Colonic mucosa (tissue), 4 donors: ENCODE data around the gene TAF5L. TPM values are rescaled to one million over a fixed set of nuclear protein-coding genes. Genes with fewer than 3 reads are reported as not detected.

ENCODE experiments used
- DNase-seq: peaks from one replicate; pipeline ENCODE4 v3.0.0-alpha.2; 2020
- H3K27ac ChIP-seq: fragments of 200-600 bp; one replicate; pipeline ENCODE4 v1.8.0; 2021
- H3K27me3 ChIP-seq: fragments of 200-600 bp; one replicate; pipeline ENCODE4 v1.8.0; 2021
- H3K36me3 ChIP-seq: fragments of 200-600 bp; one replicate; pipeline ENCODE4 v1.8.0; 2021
- H3K4me1 ChIP-seq: fragments of 200-600 bp; one replicate; pipeline ENCODE4 v1.8.0; 2021; ENCODE audit warnings: mild to moderate bottlenecking
- H3K4me3 ChIP-seq: fragments of 200-600 bp; one replicate; pipeline ENCODE4 v1.8.0; 2021
- H3K9ac ChIP-seq, 2 donors: one replicate each; pipeline ENCODE4 v1.7.0; 2013; ENCODE audit warnings: control low read depth in 2 of 2, low read depth in 2 of 2, low read length in 2 of 2
- H3K9me3 ChIP-seq: fragments of 200-600 bp; one replicate; pipeline ENCODE4 v1.8.0; 2021
- intact Hi-C: fragments of 100-400 bp; cut with DNase I; formaldehyde crosslinking; loops from one replicate; pipeline ENCODE4 v1.14.1; 2022
- total RNA-seq, 2 donors: library from RNA; stranded (reverse); fragmentation: NEBNext Ultra II Directional in 1 of 2; extraction: Animal tissue kit (Norgen Biotek cat#: 25700) in 1 of 2; gene quantifications; one replicate each; pipeline ENCODE4 v1.2.1, GENCODE V29; 2021
- TF ChIP-seq, protein P1 (sequence below): fragments of 200-600 bp; IDR thresholded peaks from one replicate; pipeline ENCODE4 v1.8.0; 2022; ENCODE audit warnings: antibody characterized with exemption, mild to moderate bottlenecking
- donor health status: healthy.
- donor health status: DM: no; HTN: no; CAD: no.
- donor health status: DM: no; HTN: no; CAD: no.

The TAF5L gene
- total RNA-seq, 2 donors from 2014 or later, result 20.9 to 24.3 TPM

- intact Hi-C loops, result no loop called here
- H3K4me3 ChIP-seq, result no peak overlapping the region
- no peak for DNase-seq
- H3K27me3 ChIP-seq, result no peaks in the 10 kb centered on the region
- no peaks in the 10 kb centered on the region for H3K36me3 ChIP-seq
- H3K9ac ChIP-seq, result no peak overlapping the region
- H3K4me1 ChIP-seq, result no peaks in the 10 kb centered on the region
- TF ChIP-seq, protein P1, sequence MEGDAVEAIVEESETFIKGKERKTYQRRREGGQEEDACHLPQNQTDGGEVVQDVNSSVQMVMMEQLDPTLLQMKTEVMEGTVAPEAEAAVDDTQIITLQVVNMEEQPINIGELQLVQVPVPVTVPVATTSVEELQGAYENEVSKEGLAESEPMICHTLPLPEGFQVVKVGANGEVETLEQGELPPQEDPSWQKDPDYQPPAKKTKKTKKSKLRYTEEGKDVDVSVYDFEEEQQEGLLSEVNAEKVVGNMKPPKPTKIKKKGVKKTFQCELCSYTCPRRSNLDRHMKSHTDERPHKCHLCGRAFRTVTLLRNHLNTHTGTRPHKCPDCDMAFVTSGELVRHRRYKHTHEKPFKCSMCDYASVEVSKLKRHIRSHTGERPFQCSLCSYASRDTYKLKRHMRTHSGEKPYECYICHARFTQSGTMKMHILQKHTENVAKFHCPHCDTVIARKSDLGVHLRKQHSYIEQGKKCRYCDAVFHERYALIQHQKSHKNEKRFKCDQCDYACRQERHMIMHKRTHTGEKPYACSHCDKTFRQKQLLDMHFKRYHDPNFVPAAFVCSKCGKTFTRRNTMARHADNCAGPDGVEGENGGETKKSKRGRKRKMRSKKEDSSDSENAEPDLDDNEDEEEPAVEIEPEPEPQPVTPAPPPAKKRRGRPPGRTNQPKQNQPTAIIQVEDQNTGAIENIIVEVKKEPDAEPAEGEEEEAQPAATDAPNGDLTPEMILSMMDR, result no peak
- no peak overlapping the region for H3K27ac ChIP-seq
- H3K9me3 ChIP-seq, result no peaks in the 10 kb centered on the region
Observed at GRCh38 chr1:229642376-229642775, 16.5 kb upstream of the TAF5L start.

GRCh38 chr1:229641306-229641705 lies 15.4 kb upstream of the TAF5L start:
- Histone ChIP-seq H3K4me3 (no peak overlapping the region), H3K27me3 (no peaks in the 10 kb centered on the region), H3K4me1 (no peaks in the 10 kb centered on the region), H3K27ac (no peak overlapping the region), H3K36me3 (no peaks in the 10 kb centered on the region), H3K9me3 (no peaks in the 10 kb centered on the region), H3K9ac (no peak overlapping the region)
- DNase-seq, result no peak
- TF ChIP-seq, protein P1, result no peak
- intact Hi-C loops, result no loop called here

DNA sequence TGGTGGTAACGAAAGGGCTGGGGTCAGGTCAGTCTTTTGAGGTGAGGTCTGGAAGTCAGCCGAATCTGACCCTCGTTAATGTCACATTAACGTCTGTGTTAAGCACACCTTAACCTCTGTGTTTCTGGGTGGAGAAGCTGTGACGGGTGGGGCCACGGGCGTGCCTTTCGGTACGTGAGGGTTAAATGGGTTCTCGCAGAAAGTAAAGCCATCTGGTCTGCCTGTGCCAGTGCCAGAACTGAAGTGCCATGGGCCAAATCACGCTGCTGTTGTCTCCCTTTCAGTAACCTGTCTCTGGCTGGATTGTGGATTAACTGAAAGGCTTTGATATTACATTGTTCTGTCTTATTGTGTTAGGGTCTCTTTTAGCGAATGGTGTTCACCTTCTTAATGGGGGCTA lies 14.5 kb upstream of the TAF5L start:
- Histone ChIP-seq H3K4me3 (no peak overlapping the region), H3K9me3 (no peaks in the 10 kb centered on the region), H3K4me1 (no peaks in the 10 kb centered on the region), H3K27ac (no peak overlapping the region), H3K36me3 (peaks cover 7% of the 10 kb centered on the region), H3K9ac (no peak overlapping the region), H3K27me3 (no peaks in the 10 kb centered on the region)
- TF ChIP-seq, protein P1, result no peak
- peak; percentile 37 for DNase-seq
- intact Hi-C loops, result no loop called here

DNA sequence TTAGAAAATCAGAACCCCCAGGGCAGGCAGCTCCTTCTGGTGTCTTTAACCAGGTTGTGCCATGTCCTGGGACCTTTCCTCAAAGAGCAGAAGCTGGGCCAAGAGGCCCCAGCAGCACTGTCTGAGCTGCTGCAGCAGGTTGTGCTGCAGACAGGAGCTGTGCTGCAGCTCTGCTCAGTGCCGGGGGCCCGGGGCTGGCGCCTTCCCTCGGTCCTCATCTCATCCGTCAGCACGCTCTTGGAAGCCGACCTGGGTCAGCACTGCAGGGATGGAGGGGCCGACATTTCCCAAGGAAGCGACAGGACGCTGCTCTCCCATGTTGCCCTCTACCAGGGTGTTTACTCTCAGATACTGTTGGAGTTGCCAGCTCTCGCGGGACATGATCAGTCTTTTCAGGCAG lies 11.8 kb upstream of the TAF5L start:
- no peak overlapping the region for H3K27ac ChIP-seq
- DNase-seq, result no peak
- peaks cover 7% of the 10 kb centered on the region for H3K36me3 ChIP-seq
- no peaks in the 10 kb centered on the region for H3K9me3 ChIP-seq
- TF ChIP-seq, protein P1, result no peak
- no peak overlapping the region for H3K4me3 ChIP-seq
- no peaks in the 10 kb centered on the region for H3K4me1 ChIP-seq
- H3K27me3 ChIP-seq, result no peaks in the 10 kb centered on the region
- H3K9ac ChIP-seq, result no peak overlapping the region
- intact Hi-C loops, result no loop called here

- intact Hi-C loops, result no loop called here
- Histone ChIP-seq H3K4me1 (no peaks in the 10 kb centered on the region), H3K9ac (no peak overlapping the region), H3K36me3 (peaks cover 7% of the 10 kb centered on the region), H3K27me3 (no peaks in the 10 kb centered on the region), H3K4me3 (no peak overlapping the region), H3K9me3 (no peaks in the 10 kb centered on the region), H3K27ac (no peak overlapping the region)
- TF ChIP-seq, protein P1, result no peak
- no peak for DNase-seq
Observed at GRCh38 chr1:229636042-229636441, 10.1 kb upstream of the TAF5L start.

DNA sequence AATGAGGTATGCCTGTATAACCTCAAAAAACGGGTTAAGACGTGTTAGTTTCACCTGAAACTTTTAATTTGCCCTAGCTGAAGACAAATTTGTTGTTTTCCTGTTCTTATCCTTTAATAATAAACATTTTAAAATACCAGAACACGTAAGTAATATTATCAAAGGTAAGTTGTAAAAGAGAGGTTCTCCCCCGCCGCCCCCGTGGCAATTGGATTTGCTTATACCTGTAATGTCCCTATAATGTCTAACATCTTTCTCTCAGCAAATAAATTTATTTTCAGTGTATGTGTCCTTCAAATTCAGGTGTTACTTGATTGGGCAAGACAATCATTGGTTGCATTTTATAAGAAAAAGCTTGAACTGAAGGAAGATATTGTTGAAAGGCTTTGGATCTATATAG lies 6.0 kb upstream of the TAF5L start:
- no peaks in the 10 kb centered on the region for H3K27me3 ChIP-seq
- H3K27ac ChIP-seq, result no peak overlapping the region
- no peaks in the 10 kb centered on the region for H3K9me3 ChIP-seq
- no peaks in the 10 kb centered on the region for H3K4me1 ChIP-seq
- peaks cover 7% of the 10 kb centered on the region for H3K36me3 ChIP-seq
- no peak overlapping the region for H3K4me3 ChIP-seq
- H3K9ac ChIP-seq, result no peak overlapping the region
- DNase-seq, result no peak
- intact Hi-C loops, result no loop called here
- TF ChIP-seq, protein P1, result no peak
